ELR (cell line): ENCODE results near the gene OR2B6.
"Not testable (repeated sequence)": the region's sequence is repeated elsewhere in the genome, so short reads cannot be mapped to it uniquely, and the experiment has no call there.

Experiments
- DNase-seq: peaks from one replicate; pipeline ENCODE4 v3.0.0-alpha.2; 2015; ENCODE audit warnings: low read depth

OR2B6 gene

DNA sequence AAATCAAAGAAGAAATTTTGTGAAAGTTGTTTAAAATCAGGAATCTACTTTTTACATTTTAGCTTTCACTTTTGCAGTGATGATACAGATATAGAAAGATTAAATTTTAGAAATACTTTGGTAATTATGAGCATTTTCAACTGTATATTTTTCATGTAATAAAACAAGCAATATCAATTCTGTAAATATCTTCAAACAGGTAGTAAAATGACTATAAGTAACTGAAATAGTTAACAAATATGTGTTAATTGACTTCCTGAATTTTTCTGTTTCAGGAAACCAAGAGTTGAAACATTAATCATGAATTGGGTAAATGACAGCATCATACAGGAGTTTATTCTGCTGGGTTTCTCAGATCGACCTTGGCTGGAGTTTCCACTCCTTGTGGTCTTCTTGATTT, at the start of gene OR2B6:
Gene OR2B6 (plus strand): TSS at position 301 of the 400 bp plus-strand sequence. CDS start 0 bp downstream, at position 301.
- no peak for DNase-seq

DNA sequence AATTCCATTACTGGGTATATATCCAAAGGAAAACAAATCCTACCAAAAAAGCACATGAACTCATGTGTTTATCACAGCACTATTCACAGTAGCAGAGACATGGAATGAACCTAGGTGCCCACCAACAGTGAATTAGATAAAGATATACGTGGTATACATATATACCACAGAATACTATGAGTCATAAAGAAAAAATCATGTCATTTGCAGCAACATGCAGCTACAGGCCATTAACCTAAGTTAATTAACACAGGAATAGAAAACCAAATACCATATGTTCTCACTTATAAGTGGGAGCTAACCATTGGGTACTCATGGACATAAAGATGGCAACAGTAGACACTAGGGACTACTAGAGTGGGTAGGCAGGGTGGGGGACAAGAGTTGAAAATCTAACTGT, 49.0 kb upstream of the OR2B6 start:
- no peak for DNase-seq

DNA sequence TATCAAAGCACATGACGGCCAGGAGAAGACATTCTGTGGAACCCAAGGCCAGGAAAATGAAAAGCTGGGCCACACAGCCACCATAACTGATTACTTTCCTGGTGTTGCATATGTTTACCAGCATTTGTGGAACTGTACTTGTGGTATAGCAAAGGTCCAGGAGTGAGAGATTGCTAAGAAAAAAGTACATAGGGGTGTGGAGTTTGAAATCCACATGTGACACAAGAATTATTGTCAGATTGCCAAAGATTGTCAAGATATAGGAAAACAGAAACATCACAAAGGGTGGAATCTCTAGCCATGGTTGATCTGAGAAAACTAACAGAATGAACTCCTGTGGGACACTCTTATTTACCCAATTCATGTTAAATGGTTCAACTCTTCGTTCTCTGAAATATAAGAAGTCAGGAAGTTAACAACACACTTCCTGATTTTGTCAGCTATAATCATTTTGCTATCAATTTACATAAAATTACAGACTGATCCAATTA, 45.0 kb upstream of the OR2B6 start, which contains the start of gene OR2B2:
Gene OR2B2 (minus strand): TSS at position 441 of the 491 bp plus-strand sequence. CDS start 77 bp downstream, at position 364.
- no peak for DNase-seq

DNA sequence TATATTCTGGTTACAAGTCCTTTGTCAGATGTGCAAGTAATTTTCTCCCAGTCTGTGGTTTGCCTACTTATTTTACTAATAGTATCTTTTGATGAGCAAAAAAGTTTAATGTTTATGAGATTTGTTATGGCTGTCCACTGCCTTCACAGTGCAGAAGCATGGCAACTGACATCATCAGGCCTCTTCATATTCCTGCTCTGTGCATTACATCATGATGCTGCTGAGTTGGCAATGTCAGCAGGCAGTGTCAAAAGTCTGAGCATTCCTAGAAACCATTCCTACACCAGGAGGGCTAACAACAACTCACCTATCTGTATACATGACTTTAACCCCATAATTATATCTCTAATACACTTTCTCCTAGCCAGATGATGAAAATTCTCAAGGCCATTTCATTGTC, 34.1 kb upstream of the OR2B6 start:
- no peak for DNase-seq

DNA sequence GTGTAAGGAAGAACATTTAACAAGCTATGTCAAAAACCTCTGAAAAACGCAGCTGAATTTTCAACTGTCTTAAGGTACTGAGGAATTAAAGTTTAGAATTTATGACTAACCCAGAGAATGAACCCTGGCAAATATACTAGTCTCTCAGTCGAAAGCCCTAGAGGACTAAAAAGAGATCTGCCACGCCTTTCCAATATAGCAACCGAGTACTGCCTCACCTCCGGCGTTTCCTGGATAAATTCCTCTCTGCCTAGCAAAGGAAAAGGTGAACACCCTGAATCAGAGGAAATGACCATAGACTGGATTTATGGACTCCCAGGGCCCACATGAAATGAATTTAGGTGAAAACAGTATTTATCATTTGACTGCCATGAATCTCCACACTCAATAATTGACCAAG, 32.9 kb upstream of the OR2B6 start:
- DNase-seq, result no peak

DNA sequence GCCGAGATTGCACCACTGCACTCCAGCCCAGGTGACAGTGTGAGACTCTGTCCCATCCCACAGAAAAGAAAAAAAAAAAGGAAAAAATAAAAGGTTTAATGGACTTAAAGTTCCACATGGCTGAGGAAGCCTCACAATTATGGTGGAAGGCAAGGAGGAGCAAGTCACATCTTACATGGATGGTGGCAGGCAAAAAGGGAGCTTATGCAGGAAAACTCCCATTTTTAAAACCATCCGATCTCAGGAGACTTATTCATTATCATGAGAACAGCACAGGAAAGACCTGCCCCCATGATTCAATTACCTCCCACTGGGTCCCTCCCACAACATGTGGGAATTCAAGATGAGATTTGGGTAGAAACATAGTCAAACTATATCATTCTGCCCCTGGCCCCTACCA, 29.0 kb upstream of the OR2B6 start:
- DNase-seq, result not testable (repeated sequence)

DNA sequence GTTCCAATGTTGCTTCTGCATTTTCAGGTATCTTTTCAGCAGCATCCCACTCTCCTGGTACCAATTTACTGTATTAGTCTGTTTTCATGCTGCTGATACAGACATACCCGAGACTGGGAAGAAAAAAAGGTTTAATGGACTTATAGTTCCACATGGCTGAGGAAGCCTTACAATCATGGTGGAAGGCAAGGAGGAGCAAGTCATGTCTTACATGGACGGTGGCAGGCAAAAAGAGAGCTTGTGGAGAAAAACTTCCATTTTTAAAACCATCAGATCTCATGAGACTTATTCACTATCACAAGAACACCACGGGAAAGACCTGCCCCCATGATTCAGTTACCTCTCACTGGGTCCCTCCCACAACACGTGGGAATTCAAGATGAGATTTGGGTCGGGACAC, 27.1 kb upstream of the OR2B6 start:
- not testable (repeated sequence) for DNase-seq

DNA sequence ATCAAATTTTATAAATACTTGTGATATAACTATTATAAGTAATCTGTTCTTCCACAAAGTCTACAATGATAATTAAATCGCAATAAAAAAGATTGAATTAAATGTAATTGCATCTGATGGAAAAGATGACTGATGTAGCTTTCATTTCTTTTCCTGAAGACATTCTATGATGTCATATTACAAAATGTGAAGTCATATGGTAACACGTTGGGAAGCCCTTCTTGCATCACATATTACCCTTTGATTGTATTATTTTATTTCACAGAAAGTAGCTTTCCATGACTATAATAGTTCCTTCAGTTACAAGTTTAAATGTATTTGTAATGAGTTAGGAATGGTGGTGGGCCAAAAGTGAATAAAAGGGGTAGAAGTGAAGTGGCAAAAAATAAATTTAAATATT, 25.8 kb upstream of the OR2B6 start:
- DNase-seq, result no peak

DNA sequence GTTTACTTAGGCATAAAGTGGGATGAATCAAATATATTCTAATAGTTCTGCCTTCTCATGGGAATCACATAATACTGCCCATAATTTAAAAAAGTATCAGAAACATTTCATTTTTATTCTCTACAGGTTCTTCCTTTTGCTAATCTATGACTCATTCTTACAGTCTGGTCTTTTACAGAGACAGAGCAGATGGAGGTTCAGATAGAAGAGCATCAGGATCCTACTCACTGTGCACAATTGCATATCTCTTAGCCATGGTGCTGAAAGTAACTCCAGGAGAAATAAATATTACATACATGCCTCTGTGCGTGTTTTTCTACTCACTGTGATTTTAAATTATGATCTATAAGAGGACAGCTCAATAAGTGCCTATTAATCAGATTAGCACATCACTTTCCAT, 16.3 kb upstream of the OR2B6 start:
- peak; percentile 8 for DNase-seq

DNA sequence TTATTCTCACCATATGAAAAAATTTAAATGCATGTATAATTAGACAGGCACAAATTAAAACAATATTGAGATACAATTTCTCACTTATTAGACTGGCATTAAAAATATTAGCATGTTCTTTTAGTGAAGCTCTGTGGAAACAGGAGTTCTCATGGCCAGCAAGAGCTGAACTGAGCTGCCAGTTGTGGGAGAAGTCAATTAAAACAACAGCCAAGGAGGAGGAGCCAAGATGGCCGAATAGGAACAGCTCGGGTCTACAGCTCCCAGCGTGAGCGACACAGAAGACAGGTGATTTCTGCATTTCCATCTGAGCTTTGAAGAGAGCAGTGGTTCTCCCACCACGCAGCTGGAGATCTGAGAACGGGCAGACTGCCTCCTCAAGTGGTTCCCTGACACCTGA, 14.0 kb upstream of the OR2B6 start:
- DNase-seq, result not testable (repeated sequence)

DNA sequence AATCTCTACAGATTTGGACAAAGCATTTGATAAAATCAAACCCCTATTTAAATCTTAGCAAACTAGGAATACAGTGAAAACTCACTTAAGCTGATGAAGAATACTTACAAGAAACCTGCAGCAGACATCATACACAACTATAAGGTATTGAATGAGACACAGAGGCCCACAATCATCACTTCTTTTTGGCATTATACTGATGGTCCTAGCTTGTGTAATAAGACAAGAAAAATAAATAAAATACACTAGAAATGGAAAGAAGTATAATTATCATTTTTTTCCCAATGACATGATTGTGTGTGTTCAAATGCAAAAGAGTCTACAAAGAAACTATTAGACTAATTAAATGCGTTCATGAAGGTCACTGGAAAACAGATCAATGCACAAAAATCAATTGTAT, 8.8 kb upstream of the OR2B6 start:
- DNase-seq, result no peak

DNA sequence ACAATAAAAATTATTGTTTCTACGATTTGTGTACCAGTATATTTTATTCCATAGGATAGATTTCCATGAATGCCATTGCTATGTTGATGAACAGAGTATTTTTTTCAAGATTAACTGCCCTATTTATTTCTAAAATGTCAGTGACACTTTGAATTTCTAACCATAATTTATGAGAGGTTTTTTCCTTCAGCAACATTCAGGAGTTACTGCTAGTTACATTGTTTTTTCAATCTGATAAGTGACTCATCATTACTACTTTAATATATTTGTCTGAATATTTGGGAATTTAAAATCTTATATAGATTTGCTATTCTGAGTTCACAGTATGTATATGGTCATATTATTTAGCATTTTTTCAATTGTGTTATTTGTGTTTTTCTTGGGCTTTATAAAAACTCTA, 6.0 kb upstream of the OR2B6 start:
- no peak for DNase-seq

DNA sequence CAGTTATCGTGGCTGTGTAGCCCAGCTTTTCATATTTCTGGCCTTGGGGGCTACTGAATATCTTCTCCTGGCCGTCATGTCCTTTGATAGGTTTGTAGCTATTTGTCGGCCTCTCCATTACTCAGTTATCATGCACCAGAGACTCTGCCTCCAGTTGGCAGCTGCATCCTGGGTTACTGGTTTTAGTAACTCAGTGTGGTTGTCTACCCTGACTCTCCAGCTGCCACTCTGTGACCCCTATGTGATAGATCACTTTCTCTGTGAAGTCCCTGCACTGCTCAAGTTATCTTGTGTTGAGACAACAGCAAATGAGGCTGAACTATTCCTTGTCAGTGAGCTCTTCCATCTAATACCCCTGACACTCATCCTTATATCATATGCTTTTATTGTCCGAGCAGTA, 475 bp downstream of the OR2B6 start:
- no peak for DNase-seq

DNA sequence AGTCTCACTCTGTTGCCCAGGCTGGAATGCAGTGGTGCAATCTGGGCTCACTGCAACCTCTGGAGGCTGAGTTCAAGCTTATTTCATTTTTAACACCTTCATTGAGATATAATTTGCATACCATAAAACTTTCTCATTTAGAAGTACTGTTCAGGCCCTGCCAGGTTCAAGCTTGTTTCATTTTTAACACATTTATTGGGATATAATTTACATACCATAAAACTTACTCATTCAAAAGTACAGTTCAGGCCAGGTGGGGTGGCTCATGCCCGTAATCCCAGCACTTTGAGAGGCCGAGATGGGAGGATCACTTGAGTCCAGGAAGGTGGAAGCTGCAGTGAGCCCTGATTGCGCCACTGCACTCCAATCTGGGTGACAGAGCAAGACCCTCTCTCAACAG, 5.5 kb downstream of the OR2B6 start:
- DNase-seq, result no peak

DNA sequence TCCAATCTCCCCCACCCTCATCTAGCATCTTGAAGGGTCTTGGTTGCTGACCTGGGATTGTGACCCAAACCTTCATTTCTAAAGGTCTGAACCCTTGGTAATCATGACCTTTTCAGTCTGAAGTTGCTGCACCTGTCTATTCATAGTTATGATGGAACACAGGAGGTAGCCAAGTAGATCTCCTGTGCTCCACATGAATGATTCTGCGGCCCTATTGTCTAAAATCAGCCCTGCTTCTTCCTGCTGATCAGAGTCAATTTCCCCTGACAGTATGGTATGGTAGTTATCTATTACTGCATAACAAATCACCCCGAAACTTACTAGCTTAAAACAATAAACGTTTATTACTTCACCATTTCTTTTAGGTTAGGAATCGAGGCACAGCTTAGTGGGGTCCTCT, 9.0 kb downstream of the OR2B6 start:
- DNase-seq, result no peak

DNA sequence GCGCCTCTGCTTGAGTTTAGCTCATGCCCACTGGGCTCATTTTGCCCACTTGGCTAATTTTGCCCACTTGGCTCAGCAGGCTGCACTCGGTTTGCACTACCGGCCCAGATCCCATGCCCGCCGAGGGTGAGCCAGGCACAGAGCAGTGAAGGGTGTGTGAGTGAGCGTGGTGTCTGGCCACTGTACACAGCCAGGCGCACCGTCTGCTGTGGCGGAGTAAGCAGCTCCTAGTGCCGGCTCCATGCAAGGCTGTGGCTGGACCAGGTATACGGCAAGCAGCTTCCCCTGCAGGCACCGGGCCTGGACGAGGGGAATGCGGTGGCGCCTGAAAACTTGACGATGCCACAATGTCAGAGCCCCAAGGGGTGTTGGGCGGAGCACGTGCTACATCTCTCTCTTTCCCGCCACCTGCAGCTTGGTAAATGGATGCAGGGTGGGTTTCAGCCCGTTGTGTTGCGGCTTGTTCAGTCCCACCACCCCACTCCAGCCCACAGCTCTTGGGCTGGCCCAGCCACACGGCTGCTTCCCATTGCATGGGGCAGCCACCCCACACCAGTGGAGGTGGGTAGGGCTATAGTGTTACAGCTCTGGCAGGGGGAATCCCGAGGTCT, 9.9 kb downstream of the OR2B6 start:
- DNase-seq, result no peak

DNA sequence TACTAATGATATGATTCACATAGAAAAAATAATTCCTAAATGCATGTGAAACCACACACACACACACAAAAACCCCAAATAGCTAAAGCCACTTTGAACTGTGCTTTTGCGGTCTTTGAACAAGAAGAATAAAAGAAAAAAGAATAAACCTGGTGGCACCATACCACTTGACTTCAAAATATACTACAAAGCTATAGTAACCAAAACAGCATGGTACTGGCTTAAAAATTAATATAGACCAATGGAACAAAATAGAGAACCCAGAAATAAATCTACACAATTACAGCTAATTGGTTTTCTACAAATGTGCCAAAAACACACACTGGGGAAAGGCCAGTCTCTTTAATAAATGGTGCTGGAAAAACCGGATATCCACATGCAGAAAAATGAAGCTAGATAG, 13.4 kb downstream of the OR2B6 start:
- DNase-seq, result no peak

DNA sequence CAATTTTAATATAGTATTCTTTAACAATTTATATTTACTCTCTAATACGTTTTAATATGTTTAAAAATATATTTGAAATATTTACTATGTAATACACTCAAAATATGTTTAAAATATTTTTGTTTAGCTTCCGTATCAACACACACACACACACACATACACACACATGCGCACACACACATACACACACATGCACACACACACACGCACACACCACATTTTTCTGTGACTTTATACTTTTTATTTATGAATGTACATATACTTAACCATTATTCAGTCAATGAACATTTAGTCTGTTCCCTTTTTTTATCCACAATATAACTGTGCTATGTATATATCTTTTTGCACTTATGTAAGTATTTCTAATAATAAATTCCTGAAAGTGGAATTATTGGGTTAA, 15.7 kb downstream of the OR2B6 start:
- no peak for DNase-seq

DNA sequence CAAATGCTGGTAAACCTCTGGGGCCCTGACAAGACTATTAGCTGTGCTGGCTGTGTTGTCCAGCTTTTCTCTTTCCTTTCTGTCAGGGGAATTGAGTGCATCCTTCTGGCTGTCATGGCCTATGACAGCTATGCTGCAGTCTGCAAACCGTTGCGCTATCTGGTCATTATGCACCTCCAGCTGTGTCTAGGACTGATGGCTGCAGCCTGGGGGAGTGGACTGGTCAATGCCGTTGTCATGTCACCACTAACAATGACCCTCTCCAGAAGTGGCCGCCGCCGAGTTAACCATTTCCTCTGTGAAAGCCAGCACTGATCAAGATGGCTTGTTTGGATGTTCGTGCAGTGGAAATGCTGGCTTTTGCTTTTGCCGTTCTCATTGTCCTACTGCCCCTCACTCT, 20.3 kb downstream of the OR2B6 start:
- no peak for DNase-seq

DNA sequence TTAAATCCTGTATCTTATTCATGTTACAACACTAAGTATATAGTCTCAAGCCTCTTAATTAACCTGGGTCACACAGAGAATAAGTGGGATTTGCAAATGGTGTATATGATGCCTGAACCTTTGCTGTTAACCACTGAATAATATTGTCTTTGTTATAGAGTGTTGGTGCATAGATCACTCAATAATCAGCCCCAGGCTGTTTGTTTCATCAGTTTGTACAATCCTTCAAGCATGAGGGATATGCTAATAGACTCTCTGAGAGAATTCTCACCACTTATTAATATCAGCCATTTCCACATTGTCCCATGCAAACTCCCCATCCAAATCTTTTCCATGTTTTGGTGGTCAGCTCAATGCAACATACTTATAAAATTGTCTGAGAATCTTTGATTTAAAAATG, 21.7 kb downstream of the OR2B6 start:
- DNase-seq, result no peak

DNA sequence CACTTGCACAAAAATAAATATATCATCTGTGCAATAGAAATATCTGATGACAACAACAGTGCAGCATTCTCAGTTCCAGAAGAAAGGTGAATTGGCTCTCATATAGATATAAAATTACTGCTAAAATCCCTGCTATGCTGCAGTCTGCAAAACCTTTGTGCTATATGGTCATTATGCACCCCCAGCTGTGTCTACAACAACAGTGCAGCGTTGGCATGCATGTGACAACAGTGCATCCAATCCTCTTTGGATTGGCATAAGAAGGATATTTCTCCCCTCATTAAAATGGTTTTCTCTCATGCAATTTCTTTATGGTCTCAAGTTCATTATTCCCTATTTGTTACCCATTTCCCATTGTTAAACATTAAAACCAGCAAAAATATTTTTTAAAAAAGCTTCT, 23.1 kb downstream of the OR2B6 start:
- no peak for DNase-seq

DNA sequence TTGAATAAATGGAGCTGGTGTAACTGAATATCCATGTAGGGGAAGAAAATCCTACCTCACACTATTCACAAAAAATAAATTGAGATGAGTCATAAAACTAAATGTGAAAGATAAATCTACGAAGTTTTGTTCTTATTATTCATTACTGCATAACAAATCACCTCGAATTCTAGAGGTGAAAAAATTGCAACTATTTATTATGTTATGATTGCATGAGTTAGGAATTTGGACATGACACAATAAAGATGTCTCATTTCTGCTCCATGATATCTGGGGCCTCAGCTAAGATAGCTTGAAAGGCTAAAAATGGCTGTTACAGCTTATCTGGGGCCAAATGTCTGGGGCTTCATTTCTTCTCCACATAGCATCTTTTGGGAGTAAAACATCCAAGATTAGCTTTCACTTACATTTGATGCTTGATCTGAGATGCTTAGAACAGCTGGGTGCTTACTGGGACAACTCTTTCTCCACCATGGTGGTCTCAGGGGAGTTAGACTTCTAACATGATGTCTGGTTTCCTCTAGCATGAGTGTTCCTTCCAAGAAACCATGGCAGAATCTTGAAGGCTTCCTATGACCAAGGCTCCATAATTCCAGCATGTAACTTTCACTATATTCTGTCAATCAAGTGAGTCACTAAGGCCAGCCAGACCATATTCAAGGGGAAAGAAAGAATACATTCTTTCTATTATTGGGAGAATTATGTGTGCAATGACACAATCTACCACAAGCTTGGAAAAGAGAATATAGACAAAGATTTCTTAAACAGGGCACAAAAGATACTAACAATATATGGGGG, 30.1 kb downstream of the OR2B6 start:
- peak; percentile 54 for DNase-seq

DNA sequence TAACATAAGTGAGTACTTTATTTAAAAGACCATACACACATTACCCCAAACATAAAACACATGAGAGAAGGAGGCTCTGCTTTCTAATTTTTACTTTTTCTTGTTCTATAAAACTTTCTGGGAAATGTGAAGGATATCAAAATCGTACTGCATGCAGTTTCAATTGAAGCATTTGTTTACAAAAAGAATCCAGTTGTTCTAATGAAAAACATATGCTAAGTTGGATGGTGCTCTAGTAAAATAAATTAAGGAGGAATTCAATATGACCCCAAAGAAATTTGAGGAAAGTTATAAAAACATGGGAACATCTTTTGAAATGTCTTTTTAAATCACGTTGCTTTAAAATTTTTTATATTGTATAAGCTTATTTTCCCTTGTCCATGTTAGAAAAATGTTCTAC, 37.6 kb downstream of the OR2B6 start:
- no peak for DNase-seq
